Fibroblast of lung (primary cell): ENCODE results near the gene AP2B1.
"Not testable (repeated sequence)": the region's sequence is repeated elsewhere in the genome, so short reads cannot be mapped to it uniquely, and the experiment has no call there.

ENCODE experiments used
- EZH2 ChIP-seq: IDR thresholded peaks from 2 replicates; pipeline ENCODE4 v1.5.1; 2012; ENCODE audit warnings: low read length, control low read depth, mild to moderate bottlenecking; ENCODE audit errors: missing control alignments
- TF ChIP-seq, protein P1 (sequence below), 2 donors: IDR thresholded peaks in 1 of 2; conservative IDR thresholded peaks in 1 of 2; 1 replicate in 1 of 2; 2 replicates in 1 of 2; pipeline ENCODE4 v1.5.1; 2011 to 2012; ENCODE audit warnings: low read length in 2 of 2, control low read depth in 1 of 2, inconsistent platforms in 1 of 2, low read depth in 1 of 2, mild to moderate bottlenecking in 1 of 2

DNA sequence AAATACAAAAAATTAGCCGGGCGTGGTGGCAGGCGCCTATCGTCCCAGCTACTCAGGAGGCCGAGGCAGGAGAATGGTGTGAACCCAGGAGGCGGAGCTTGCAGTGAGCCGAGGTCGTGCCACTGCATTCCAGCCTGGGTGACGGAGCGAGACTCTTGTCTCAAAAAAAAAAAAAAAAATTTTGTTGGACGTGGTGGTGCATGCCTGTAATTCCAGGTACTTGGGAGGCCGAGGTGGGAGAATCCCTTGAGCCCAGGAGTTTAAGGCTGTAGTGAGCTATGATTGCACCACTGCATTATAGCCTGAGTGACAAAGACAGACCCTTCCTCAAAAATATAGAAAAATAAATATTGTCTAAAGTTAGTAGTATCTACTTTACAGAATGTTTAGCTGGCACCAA, 23.6 kb downstream of the AP2B1 start:
- TF ChIP-seq, protein P1, sequence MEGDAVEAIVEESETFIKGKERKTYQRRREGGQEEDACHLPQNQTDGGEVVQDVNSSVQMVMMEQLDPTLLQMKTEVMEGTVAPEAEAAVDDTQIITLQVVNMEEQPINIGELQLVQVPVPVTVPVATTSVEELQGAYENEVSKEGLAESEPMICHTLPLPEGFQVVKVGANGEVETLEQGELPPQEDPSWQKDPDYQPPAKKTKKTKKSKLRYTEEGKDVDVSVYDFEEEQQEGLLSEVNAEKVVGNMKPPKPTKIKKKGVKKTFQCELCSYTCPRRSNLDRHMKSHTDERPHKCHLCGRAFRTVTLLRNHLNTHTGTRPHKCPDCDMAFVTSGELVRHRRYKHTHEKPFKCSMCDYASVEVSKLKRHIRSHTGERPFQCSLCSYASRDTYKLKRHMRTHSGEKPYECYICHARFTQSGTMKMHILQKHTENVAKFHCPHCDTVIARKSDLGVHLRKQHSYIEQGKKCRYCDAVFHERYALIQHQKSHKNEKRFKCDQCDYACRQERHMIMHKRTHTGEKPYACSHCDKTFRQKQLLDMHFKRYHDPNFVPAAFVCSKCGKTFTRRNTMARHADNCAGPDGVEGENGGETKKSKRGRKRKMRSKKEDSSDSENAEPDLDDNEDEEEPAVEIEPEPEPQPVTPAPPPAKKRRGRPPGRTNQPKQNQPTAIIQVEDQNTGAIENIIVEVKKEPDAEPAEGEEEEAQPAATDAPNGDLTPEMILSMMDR (conservative IDR thresholded peaks at IDR 0.05 in 1 of 2, IDR thresholded peaks at IDR 0.05 in 1 of 2; ENCODE audit: low read depth in 1 of 2, low read length in 2 of 2) = not testable (repeated sequence)
- not testable (repeated sequence) for TF ChIP-seq EZH2
